ENCODE measurements around the gene BRCC3. TPM values are rescaled to one million over a fixed set of nuclear protein-coding genes. Genes with fewer than 3 reads are reported as not detected.

Gene BRCC3
- 11.5 TPM for total RNA-seq

- no peaks in the 10 kb centered on the region for H3K9me3 ChIP-seq
- TF ChIP-seq, protein P1, sequence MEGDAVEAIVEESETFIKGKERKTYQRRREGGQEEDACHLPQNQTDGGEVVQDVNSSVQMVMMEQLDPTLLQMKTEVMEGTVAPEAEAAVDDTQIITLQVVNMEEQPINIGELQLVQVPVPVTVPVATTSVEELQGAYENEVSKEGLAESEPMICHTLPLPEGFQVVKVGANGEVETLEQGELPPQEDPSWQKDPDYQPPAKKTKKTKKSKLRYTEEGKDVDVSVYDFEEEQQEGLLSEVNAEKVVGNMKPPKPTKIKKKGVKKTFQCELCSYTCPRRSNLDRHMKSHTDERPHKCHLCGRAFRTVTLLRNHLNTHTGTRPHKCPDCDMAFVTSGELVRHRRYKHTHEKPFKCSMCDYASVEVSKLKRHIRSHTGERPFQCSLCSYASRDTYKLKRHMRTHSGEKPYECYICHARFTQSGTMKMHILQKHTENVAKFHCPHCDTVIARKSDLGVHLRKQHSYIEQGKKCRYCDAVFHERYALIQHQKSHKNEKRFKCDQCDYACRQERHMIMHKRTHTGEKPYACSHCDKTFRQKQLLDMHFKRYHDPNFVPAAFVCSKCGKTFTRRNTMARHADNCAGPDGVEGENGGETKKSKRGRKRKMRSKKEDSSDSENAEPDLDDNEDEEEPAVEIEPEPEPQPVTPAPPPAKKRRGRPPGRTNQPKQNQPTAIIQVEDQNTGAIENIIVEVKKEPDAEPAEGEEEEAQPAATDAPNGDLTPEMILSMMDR (IDR thresholded peaks at IDR 0.05), result no peak
- peak in 1 of 2 donors; percentile 65 for TF ChIP-seq POLR2A (IDR thresholded peaks at IDR 0.05)
- peak within 1 kb of the TSS; percentile 79 for H3K27ac ChIP-seq
- no peaks in the 10 kb centered on the region for H3K36me3 ChIP-seq
- no peaks in the 10 kb centered on the region for H3K27me3 ChIP-seq
- peak within 1 kb of the TSS; percentile 56 to 67 for H3K4me3 ChIP-seq
- intact Hi-C loops (cut with DNase I), result loop anchor here (5.0 kb wide), 1 partner anchor 44 kb away; the partner anchor contains the start of gene FUNDC2
- H3K4me1 ChIP-seq, result peaks cover 23% of the 10 kb centered on the region
- no peak for DNase-seq (ENCODE audit: extremely low spot score in 2 of 2)
Observed at GRCh38 chrX:155070975-155071693, at the start of gene BRCC3, which contains the start of the genes CMC4 and MTCP1. Gene BRCC3 (plus strand): TSS chrX:155071508. CDS start chrX:155071528, 20 bp downstream. Gene CMC4 (minus strand): TSS chrX:155071136. CDS start chrX:155064023, 7,113 bp downstream. Gene MTCP1 (minus strand): TSS chrX:155071136. CDS start chrX:155066010, 5,126 bp downstream.

DNA sequence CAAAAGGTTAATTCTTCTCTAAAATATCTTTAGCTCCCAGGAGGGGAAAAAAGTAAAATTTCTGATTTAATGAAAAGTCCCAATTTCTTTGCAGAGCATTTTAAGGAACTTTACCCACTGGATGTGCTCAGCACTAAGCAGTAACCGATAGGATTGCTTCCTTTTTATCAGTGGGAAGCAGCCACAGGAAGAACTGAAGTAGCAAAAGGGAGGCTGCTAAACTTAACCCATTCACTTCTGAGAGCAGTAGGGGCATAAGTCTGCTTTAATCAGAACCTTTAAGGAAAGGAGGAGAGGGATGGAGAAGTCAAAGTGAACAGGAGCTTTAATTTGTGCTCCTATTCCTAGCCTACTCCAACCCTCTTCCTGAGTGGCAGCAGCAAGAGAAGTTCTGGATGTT lies 48.7 kb upstream of the BRCC3 start, which contains the start of gene F8:
Gene F8, minus strand, starts transcription at position 139 of the 400 bp plus-strand sequence. CDS start 171 bp downstream, outside the sequence.
- Histone ChIP-seq H3K4me3 (no peak within 1 kb of the TSS), H3K27ac (no peak within 1 kb of the TSS), H3K27me3 (no peaks in the 10 kb centered on the region), H3K9me3 (no peaks in the 10 kb centered on the region), H3K4me1 (no peaks in the 10 kb centered on the region), H3K36me3 (no peaks in the 10 kb centered on the region)
- no peak for DNase-seq (ENCODE audit: extremely low spot score in 2 of 2)
- TF ChIP-seq, protein P1 (IDR thresholded peaks at IDR 0.05), result no peak
- TF ChIP-seq POLR2AphosphoS5 (IDR thresholded peaks at IDR 0.05; ENCODE audit: insufficient read depth in 1 of 2, low read depth in 1 of 2) (no peak), POLR2A (IDR thresholded peaks at IDR 0.05) (no peak)
- intact Hi-C loops (cut with DNase I), result no loop called here

DNA sequence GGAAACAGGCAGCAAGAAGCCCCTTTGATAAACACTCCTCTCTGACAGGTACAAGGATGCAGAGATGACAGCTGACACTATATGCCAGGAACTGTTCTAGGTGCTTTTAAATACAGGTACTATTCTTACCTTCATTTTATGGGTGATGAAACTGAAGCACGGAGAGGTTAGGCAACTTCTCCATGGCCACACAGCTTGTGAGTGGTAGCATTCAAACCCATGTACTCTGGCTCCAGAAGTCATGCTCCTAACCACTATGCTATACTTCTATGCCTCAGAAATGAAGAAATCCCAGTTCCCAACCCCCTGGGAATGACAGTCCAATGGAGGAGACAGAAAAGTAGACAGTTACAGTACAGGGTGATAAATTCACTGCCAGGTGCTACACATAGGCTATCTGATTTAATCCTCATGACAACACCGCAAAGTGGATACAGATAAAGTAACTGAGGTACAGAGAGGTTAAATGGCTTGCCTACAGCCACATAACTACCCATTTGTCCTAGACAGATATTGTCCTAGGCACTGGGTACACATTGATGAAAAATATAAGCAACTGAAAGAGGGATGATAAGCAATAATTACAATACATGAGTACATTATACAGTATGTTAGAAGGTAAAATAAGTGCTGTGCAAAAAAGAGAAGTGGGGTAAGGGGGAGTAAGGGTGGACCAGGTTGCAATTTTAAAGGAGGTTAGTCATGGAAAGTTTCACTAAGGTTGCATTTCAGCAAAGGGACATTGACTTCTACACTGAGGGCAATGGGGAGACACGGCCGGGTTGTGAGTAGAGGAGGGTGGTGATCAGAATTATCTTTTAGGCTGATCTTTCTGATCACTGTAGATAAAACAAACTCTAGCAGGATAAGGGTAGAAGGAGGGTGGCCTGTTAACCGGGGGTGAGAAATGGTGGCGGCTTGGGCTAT lies 47.1 kb upstream of the BRCC3 start:
- no peak overlapping the region for H3K4me3 ChIP-seq
- TF ChIP-seq, protein P1 (IDR thresholded peaks at IDR 0.05), result no peak
- no peak for TF ChIP-seq POLR2A (IDR thresholded peaks at IDR 0.05)
- TF ChIP-seq POLR2AphosphoS5 (IDR thresholded peaks at IDR 0.05; ENCODE audit: insufficient read depth in 1 of 2, low read depth in 1 of 2), result no peak
- H3K9me3 ChIP-seq, result no peaks in the 10 kb centered on the region
- intact Hi-C loops (cut with DNase I), result no loop called here
- no peaks in the 10 kb centered on the region for H3K4me1 ChIP-seq
- no peaks in the 10 kb centered on the region for H3K27me3 ChIP-seq
- no peak overlapping the region for H3K27ac ChIP-seq
- DNase-seq (ENCODE audit: extremely low spot score in 2 of 2), result no peak
- H3K36me3 ChIP-seq, result no peaks in the 10 kb centered on the region

DNA sequence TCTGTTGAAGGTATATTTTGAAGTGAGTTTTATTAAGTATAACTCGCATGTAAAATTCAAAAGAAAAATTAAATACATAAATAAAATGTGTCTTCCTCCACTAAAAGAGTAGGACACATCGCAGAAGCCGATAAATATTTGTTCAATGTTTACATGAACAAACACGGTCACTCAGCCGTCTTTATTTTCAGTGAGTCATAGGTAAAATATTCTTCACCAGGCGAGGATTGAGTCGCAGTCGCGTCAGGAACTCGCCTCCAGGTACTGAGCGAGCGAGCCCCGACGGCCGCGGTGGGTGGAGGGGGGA lies 44.9 kb upstream of the BRCC3 start:
- Histone ChIP-seq H3K4me1 (no peaks in the 10 kb centered on the region), H3K27ac (peak overlapping the region; percentile 89), H3K9me3 (no peaks in the 10 kb centered on the region), H3K27me3 (no peaks in the 10 kb centered on the region), H3K4me3 (peak overlapping the region; percentile 52 to 59), H3K36me3 (no peaks in the 10 kb centered on the region)
- DNase-seq (ENCODE audit: extremely low spot score in 2 of 2), result no peak
- TF ChIP-seq, protein P1 (IDR thresholded peaks at IDR 0.05), result no peak
- TF ChIP-seq POLR2AphosphoS5 (IDR thresholded peaks at IDR 0.05; ENCODE audit: insufficient read depth in 1 of 2, low read depth in 1 of 2), result no peak
- TF ChIP-seq POLR2A (IDR thresholded peaks at IDR 0.05), result no peak
- intact Hi-C loops (cut with DNase I), result loop anchor here (5.0 kb wide), 1 partner anchor 46 kb away; the partner anchor contains the start of genes BRCC3, CMC4 and MTCP1
